K562 (cell line): ENCODE data around the gene REC8. TPM values are rescaled to one million over a fixed set of nuclear protein-coding genes. Genes with fewer than 3 reads are reported as not detected.
A peak's percentile ranks its signal among the peaks of the same experiment; 100 is the strongest.

Experiments used
- C11orf30 ChIP-seq: fragments of 450-650 bp; IDR thresholded peaks from 2 replicates; pipeline ENCODE4 v1.6.1; 2016; ENCODE audit warnings: low read depth, mild to moderate bottlenecking
- DNMT1 ChIP-seq: fragments of 450-650 bp; IDR thresholded peaks from 2 replicates; pipeline ENCODE4 v1.6.1; 2016; ENCODE audit warnings: antibody characterized with exemption, mild to moderate bottlenecking
- EGR1 ChIP-seq: fragments of 450-650 bp; conservative IDR thresholded peaks from 2 replicates; pipeline ENCODE4 v1.6.1; 2017; ENCODE audit warnings: mild to moderate bottlenecking
- EZH2 ChIP-seq: IDR thresholded peaks from 2 replicates; pipeline ENCODE4 v1.6.1; 2012; ENCODE audit warnings: low read depth, mild to moderate bottlenecking, inconsistent platforms, low read length, borderline replicate concordance
- GABPA ChIP-seq: fragments of 200-800 bp; sonication (Bioruptor generic); conservative IDR thresholded peaks from 2 replicates; pipeline ENCODE4 v1.6.1; 2016; ENCODE audit warnings: low read depth, missing genetic modification characterization, missing compliant biosample characterization
- MECOM ChIP-seq: fragments of 250-450 bp; sonication (Bioruptor Pico); IDR thresholded peaks from 2 replicates; pipeline ENCODE4 v1.8.0; 2022; ENCODE audit warnings: inconsistent platforms
- MED1 ChIP-seq: sonication (generic); formaldehyde crosslinking; IDR thresholded peaks from 2 replicates; pipeline ENCODE4 v1.8.1; 2023; ENCODE audit warnings: missing genetic modification reagents, borderline replicate concordance
- MEF2A ChIP-seq: IDR thresholded peaks from 2 replicates; pipeline ENCODE4 v1.6.1; 2011; ENCODE audit warnings: low read depth, mild to moderate bottlenecking, low read length, moderate library complexity; ENCODE audit not compliant: control insufficient read depth
- NELFE ChIP-seq: IDR thresholded peaks from 2 replicates; pipeline ENCODE4 v1.6.1; 2011; ENCODE audit warnings: mild to moderate bottlenecking; ENCODE audit not compliant: insufficient read depth, insufficient read length
- PCBP1 ChIP-seq: fragments of 200-400 bp; formaldehyde crosslinking; IDR thresholded peaks from 2 replicates; pipeline ENCODE4 v1.6.1; 2018; ENCODE audit warnings: mild to moderate bottlenecking, low read depth, low read length; ENCODE audit not compliant: poor library complexity, severe bottlenecking
- RAD51 ChIP-seq: fragments of 450-650 bp; IDR thresholded peaks from 2 replicates; pipeline ENCODE4 v1.7.1; 2016; ENCODE audit warnings: low read depth, mild to moderate bottlenecking, borderline replicate concordance
- RBM15 ChIP-seq: fragments of 200-400 bp; formaldehyde crosslinking; IDR thresholded peaks from 2 replicates; pipeline ENCODE4 v1.6.1; 2018; ENCODE audit warnings: mild to moderate bottlenecking, low read length, moderate library complexity; ENCODE audit not compliant: insufficient read depth
- SPI1 ChIP-seq: IDR thresholded peaks from 2 replicates; pipeline ENCODE4 v1.6.1; 2011; ENCODE audit warnings: low read depth, low read length, control low read depth, borderline replicate concordance
- SRSF1 ChIP-seq: fragments of 200-400 bp; formaldehyde crosslinking; IDR thresholded peaks from 2 replicates; pipeline ENCODE4 v1.6.1; 2017; ENCODE audit warnings: mild to moderate bottlenecking, low read depth, low read length, moderate library complexity
- YY1 ChIP-seq, 3 experiments: IDR thresholded peaks; 2 replicates each; pipeline ENCODE4 v1.6.1; 2011; ENCODE audit warnings: low read length in 2 of 3, mild to moderate bottlenecking in 2 of 3, moderate library complexity in 2 of 3, borderline replicate concordance in 1 of 3, control low read depth in 1 of 3, low read depth in 1 of 3; ENCODE audit not compliant: insufficient read depth in 3 of 3, insufficient replicate concordance in 2 of 3, control insufficient read depth in 1 of 3, insufficient read length in 1 of 3; ENCODE audit errors: extremely low read depth in 1 of 3
- ZNF175 ChIP-seq: fragments of 200-800 bp; sonication (Bioruptor generic); IDR thresholded peaks from 2 replicates; pipeline ENCODE4 v1.6.1; 2016; ENCODE audit warnings: low read depth, mild to moderate bottlenecking, missing genetic modification characterization, missing compliant biosample characterization
- ZNF212 ChIP-seq: fragments of 450-650 bp; formaldehyde crosslinking; IDR thresholded peaks from 2 replicates; pipeline ENCODE4 v1.4.0; 2020; ENCODE audit warnings: mild to moderate bottlenecking
- ZNF408 ChIP-seq: fragments of 250-450 bp; sonication (Bioruptor Pico); IDR thresholded peaks from 2 replicates; pipeline ENCODE4 v1.4.0; 2020; ENCODE audit warnings: low read depth, mild to moderate bottlenecking, moderate library complexity
- ZNF436 ChIP-seq: fragments of 250-450, 450-650 bp; sonication (Bioruptor Pico); formaldehyde crosslinking; IDR thresholded peaks from 2 replicates; pipeline ENCODE4 v1.7.0; 2020; ENCODE audit warnings: mild to moderate bottlenecking
- ZNF764 ChIP-seq: fragments of 250-450 bp; sonication (Bioruptor Pico); IDR thresholded peaks from 2 replicates; pipeline ENCODE4 v1.4.0; 2020; ENCODE audit warnings: low read depth, mild to moderate bottlenecking, moderate library complexity
- ZNF830 ChIP-seq: fragments of 250-450 bp; sonication (Bioruptor Pico); IDR thresholded peaks from 2 replicates; pipeline ENCODE4 v1.5.0; 2021; ENCODE audit warnings: mild to moderate bottlenecking
- polyA plus RNA-seq, 8 experiments: library from polyadenylated mRNA; depleted of rRNA in 4 of 8; stranded (reverse) in 5 of 8; unstranded in 3 of 8; fragments of >200 nt; fragmentation: Nextera tagmentation in 2 of 8; fragmentation: Illumina TruSeq in 1 of 8; extraction: Ambion mirVana in 2 of 8; extraction: Trizol in 1 of 8; gene quantifications; 2 replicates each; pipeline versions ENCODE4 v1.2.1 to v1.2.3, GENCODE V29; 2011 to 2014; ENCODE audit warnings: inconsistent platforms in 1 of 8, missing spikeins in 1 of 8
- total RNA-seq, 7 experiments: library from RNA; depleted of rRNA in 6 of 7; stranded (reverse); fragments of >200 nt in 6 of 7; fragmentation: Illumina TruSeq in 2 of 7; extraction: Trizol in 2 of 7; gene quantifications; 2 replicates each; pipeline versions ENCODE4 v1.2.1 to v1.2.3, GENCODE V29; 2011 to 2021; ENCODE audit warnings: low replicate concordance in 1 of 7
- TF ChIP-seq, protein P1 (sequence below): fragments of 250-450 bp; sonication (Bioruptor Pico); IDR thresholded peaks from 2 replicates; pipeline ENCODE4 v1.5.0; 2021
- TF ChIP-seq, protein P2 (sequence below): sonication (generic); formaldehyde crosslinking; IDR thresholded peaks from 2 replicates; pipeline ENCODE4 v1.8.0; 2022; ENCODE audit warnings: mild to moderate bottlenecking, missing genetic modification reagents

REC8 gene
- total and polyA plus RNA-seq, 9 of the 15 experiments (the other 6 are each of a cell fraction or from before 2014, with no cell fraction given): 0.11 to 2.5 (median 0.85) TPM

DNA sequence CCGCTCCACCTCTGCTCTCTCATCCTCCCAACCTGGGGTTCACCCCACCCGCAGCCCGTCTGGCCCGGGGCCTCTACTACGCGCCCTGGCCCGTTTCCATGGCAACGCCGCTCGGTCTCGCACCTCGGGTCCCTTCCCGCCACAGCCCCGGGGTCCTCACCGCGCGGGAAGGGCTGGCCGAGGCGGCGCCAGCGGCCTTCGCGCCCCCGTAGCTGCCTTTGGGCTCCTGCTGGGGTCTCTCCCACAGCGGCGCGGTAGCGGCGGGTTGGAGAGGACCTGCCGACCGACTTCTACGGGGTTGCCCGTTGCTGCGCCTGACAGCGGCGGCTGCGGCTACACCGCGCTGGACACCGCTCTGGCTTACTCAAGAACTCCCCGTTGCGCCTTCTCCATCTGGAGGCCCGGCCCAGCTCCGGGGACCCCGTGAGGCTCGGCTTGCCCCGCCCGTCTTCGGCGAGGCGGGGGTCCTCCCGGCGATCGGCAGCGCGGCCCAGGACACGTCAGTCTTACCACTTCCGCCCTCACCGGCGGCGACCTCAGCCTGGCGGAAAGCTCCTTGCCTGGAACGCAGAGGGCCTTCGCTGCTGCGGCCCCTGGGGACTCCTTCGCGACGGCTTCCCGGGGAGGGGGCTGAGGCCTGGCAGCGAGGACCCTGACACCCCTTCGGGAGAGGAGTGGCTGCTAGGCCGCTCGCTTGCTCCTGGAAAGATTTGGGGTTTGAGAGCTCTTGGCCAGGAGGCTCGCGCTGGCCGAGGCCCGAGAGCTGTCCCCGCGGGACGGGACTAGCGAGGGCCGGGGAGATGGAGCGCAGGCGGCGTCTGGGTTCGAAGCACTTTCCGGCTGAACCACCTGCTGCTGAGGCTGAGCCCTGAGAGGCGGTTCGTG lies 23.5 kb downstream of the REC8 start, which contains the start of gene TM9SF1 (continued):
- no peak for TF ChIP-seq ZNF175 (CRISPR knock-in tag)
- TF ChIP-seq ZNF408 (CRISPR knock-in tag): no peak
- peak; percentile 97 for TF ChIP-seq PCBP1
- no peak for TF ChIP-seq ZNF764 (CRISPR knock-in tag)
- TF ChIP-seq MED1 (CRISPR knock-in tag): no peak
- TF ChIP-seq EGR1: no peak
- no peak for TF ChIP-seq ZNF212 (CRISPR knock-in tag)
- TF ChIP-seq ZNF830: no peak
- peak; percentile 50; the same call in 1 of the 2 replicates for TF ChIP-seq SPI1
- no peak for TF ChIP-seq RBM15
- no peak for TF ChIP-seq MEF2A
- TF ChIP-seq EZH2: no peak
- TF ChIP-seq ZNF436 (CRISPR knock-in tag): no peak
- peak; percentile 95 for TF ChIP-seq GABPA (tag)
- no peak for TF ChIP-seq SRSF1
- TF ChIP-seq MECOM (CRISPR knock-in tag): no peak
- TF ChIP-seq YY1 (IDR thresholded peaks at IDR 0.05; ENCODE audit: borderline replicate concordance in 1 of 3, control insufficient read depth in 1 of 3, extremely low read depth in 1 of 3, insufficient read depth in 3 of 3, insufficient read length in 1 of 3, insufficient replicate concordance in 2 of 3, low read depth in 1 of 3, low read length in 2 of 3): peak in 1 of 3 experiments; percentile 44
- TF ChIP-seq, protein P1, sequence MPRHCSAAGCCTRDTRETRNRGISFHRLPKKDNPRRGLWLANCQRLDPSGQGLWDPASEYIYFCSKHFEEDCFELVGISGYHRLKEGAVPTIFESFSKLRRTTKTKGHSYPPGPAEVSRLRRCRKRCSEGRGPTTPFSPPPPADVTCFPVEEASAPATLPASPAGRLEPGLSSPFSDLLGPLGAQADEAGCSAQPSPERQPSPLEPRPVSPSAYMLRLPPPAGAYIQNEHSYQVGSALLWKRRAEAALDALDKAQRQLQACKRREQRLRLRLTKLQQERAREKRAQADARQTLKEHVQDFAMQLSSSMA: no peak
- TF ChIP-seq, protein P2, sequence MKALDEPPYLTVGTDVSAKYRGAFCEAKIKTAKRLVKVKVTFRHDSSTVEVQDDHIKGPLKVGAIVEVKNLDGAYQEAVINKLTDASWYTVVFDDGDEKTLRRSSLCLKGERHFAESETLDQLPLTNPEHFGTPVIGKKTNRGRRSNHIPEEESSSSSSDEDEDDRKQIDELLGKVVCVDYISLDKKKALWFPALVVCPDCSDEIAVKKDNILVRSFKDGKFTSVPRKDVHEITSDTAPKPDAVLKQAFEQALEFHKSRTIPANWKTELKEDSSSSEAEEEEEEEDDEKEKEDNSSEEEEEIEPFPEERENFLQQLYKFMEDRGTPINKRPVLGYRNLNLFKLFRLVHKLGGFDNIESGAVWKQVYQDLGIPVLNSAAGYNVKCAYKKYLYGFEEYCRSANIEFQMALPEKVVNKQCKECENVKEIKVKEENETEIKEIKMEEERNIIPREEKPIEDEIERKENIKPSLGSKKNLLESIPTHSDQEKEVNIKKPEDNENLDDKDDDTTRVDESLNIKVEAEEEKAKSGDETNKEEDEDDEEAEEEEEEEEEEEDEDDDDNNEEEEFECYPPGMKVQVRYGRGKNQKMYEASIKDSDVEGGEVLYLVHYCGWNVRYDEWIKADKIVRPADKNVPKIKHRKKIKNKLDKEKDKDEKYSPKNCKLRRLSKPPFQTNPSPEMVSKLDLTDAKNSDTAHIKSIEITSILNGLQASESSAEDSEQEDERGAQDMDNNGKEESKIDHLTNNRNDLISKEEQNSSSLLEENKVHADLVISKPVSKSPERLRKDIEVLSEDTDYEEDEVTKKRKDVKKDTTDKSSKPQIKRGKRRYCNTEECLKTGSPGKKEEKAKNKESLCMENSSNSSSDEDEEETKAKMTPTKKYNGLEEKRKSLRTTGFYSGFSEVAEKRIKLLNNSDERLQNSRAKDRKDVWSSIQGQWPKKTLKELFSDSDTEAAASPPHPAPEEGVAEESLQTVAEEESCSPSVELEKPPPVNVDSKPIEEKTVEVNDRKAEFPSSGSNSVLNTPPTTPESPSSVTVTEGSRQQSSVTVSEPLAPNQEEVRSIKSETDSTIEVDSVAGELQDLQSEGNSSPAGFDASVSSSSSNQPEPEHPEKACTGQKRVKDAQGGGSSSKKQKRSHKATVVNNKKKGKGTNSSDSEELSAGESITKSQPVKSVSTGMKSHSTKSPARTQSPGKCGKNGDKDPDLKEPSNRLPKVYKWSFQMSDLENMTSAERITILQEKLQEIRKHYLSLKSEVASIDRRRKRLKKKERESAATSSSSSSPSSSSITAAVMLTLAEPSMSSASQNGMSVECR: peak; percentile 81; the same call in 1 of the 2 replicates
- TF ChIP-seq RAD51: no peak
- no peak for TF ChIP-seq NELFE
- TF ChIP-seq C11orf30: peak; percentile 57; the same call in 1 of the 2 replicates
- no peak for TF ChIP-seq DNMT1
